OCI-M2 (cell line): ENCODE data around the gene FAM234B.
A peak's percentile ranks its signal among the peaks of the same experiment; 100 is the strongest.
"Not testable (repeated sequence)": the region's sequence is repeated elsewhere in the genome, so short reads cannot be mapped to it uniquely, and the experiment has no call there.

Experiments
- DNase-seq: peaks from one replicate; lab custom pipeline; 2025; ENCODE audit not compliant: unreplicated experiment; lab: John Stamatoyannopoulos, UW

FAM234B gene

GRCh38 chr12:13053617-13054016, 9.4 kb downstream of the FAM234B start:
- DNase-seq: not testable (repeated sequence)

GRCh38 chr12:13060581-13060980, 16.4 kb downstream of the FAM234B start:
- no peak for DNase-seq

- peak; percentile 48 for DNase-seq
Observed at GRCh38 chr12:13061377-13061776, 17.2 kb downstream of the FAM234B start.

- DNase-seq: no peak
Observed at GRCh38 chr12:13062669-13063068, 18.5 kb downstream of the FAM234B start.

- DNase-seq: no peak
Observed at GRCh38 chr12:13066014-13066413, 21.8 kb downstream of the FAM234B start.

GRCh38 chr12:13066459-13066858, 22.3 kb downstream of the FAM234B start:
- DNase-seq: no peak

- DNase-seq: no peak
Observed at GRCh38 chr12:13067322-13067721, 23.1 kb downstream of the FAM234B start.

GRCh38 chr12:13069380-13069779, 25.2 kb downstream of the FAM234B start:
- DNase-seq: no peak

- no peak for DNase-seq
Observed at GRCh38 chr12:13071305-13072280, 27.4 kb downstream of the FAM234B start.

GRCh38 chr12:13073173-13073572, 29.0 kb downstream of the FAM234B start:
- DNase-seq: no peak

- no peak for DNase-seq
Observed at GRCh38 chr12:13074396-13075117, 30.4 kb downstream of the FAM234B start.

- no peak for DNase-seq
Observed at GRCh38 chr12:13075118-13075480, 30.9 kb downstream of the FAM234B start.

- no peak for DNase-seq
Observed at GRCh38 chr12:13075786-13076570, 31.8 kb downstream of the FAM234B start.

GRCh38 chr12:13079440-13079906, 35.3 kb downstream of the FAM234B start:
- no peak for DNase-seq

- DNase-seq: no peak
Observed at GRCh38 chr12:13080266-13080665, 36.1 kb downstream of the FAM234B start.

- DNase-seq: no peak
Observed at GRCh38 chr12:13082861-13083260, 38.7 kb downstream of the FAM234B start.

- not testable (repeated sequence) for DNase-seq
Observed at GRCh38 chr12:13083638-13084037, 39.5 kb downstream of the FAM234B start.

GRCh38 chr12:13084898-13085640, 40.9 kb downstream of the FAM234B start:
- no peak for DNase-seq

- no peak for DNase-seq
Observed at GRCh38 chr12:13085968-13086686, 41.9 kb downstream of the FAM234B start.

- no peak for DNase-seq
Observed at GRCh38 chr12:13087766-13088165, 43.6 kb downstream of the FAM234B start.
